Peyer's patch (tissue), 4 donors: Measurements from ENCODE around the gene ELOVL6.
"Not testable (repeated sequence)": the region's sequence is repeated elsewhere in the genome, so short reads cannot be mapped to it uniquely, and the experiment has no call there.

Source experiments
- POLR2A ChIP-seq, 2 donors: fragments of 450-650 bp; IDR thresholded peaks; one replicate each; pipeline ENCODE4 v1.5.1; 2017; ENCODE audit warnings: antibody characterized with exemption in 2 of 2, mild to moderate bottlenecking in 2 of 2, moderate library complexity in 2 of 2
- TF ChIP-seq, protein P1 (sequence below), 6 experiments: fragments of 450-650 bp in 4 of 6; fragments of 200-600 bp in 2 of 6; sonication (generic) in 1 of 6; IDR thresholded peaks; one replicate each; pipeline ENCODE4 v1.5.1; 2017 to 2019; ENCODE audit warnings: antibody characterized with exemption in 6 of 6, mild to moderate bottlenecking in 3 of 6, moderate library complexity in 1 of 6

DNA sequence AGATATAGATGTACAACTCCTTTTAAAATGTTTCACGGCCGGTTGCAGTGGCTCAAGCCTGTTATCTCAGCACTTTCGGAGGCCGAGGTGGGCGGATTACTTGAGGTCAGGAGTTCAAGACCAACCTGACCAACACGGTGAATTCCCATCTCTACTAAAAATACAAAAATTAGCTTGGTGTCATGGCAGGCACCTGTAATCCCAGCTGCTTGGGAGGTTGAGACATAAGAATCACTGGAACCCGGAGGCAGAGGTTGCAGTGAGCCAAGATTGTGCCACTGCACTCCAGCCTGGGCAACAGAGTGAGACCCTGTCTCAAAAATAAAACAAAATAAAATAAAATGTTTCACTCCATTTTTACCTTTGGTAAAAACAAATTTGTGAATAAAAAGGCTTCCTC lies 5.1 kb downstream of the ELOVL6 start:
- TF ChIP-seq, protein P1, sequence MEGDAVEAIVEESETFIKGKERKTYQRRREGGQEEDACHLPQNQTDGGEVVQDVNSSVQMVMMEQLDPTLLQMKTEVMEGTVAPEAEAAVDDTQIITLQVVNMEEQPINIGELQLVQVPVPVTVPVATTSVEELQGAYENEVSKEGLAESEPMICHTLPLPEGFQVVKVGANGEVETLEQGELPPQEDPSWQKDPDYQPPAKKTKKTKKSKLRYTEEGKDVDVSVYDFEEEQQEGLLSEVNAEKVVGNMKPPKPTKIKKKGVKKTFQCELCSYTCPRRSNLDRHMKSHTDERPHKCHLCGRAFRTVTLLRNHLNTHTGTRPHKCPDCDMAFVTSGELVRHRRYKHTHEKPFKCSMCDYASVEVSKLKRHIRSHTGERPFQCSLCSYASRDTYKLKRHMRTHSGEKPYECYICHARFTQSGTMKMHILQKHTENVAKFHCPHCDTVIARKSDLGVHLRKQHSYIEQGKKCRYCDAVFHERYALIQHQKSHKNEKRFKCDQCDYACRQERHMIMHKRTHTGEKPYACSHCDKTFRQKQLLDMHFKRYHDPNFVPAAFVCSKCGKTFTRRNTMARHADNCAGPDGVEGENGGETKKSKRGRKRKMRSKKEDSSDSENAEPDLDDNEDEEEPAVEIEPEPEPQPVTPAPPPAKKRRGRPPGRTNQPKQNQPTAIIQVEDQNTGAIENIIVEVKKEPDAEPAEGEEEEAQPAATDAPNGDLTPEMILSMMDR (IDR thresholded peaks at IDR 0.05) = not testable (repeated sequence)
- TF ChIP-seq POLR2A (IDR thresholded peaks at IDR 0.05) = not testable (repeated sequence)
